ENCODE data around the gene OXSR1.
A peak's percentile ranks its signal among the peaks of the same experiment; 100 is the strongest.
"Not testable (repeated sequence)": the region's sequence is repeated elsewhere in the genome, so short reads cannot be mapped to it uniquely, and the experiment has no call there.

Gene OXSR1

GRCh38 chr3:38128303-38128655 lies 37.1 kb upstream of the OXSR1 start:
- no peak for DNase-seq (ENCODE audit: low read depth)

GRCh38 chr3:38129058-38129457 lies 36.3 kb upstream of the OXSR1 start:
- no peak for DNase-seq (ENCODE audit: low read depth)

GRCh38 chr3:38130631-38131065 lies 34.7 kb upstream of the OXSR1 start:
- no peak for DNase-seq (ENCODE audit: low read depth)

GRCh38 chr3:38131621-38132369 lies 33.5 kb upstream of the OXSR1 start:
- no peak for DNase-seq (ENCODE audit: low read depth)

- no peak for DNase-seq (ENCODE audit: low read depth)
Measured at GRCh38 chr3:38133209-38133556, 32.2 kb upstream of the OXSR1 start.

- no peak for DNase-seq (ENCODE audit: low read depth)
Measured at GRCh38 chr3:38133557-38134405, 31.6 kb upstream of the OXSR1 start.

- not testable (repeated sequence) for DNase-seq (ENCODE audit: low read depth)
Measured at GRCh38 chr3:38134517-38135143, 30.7 kb upstream of the OXSR1 start.

- not testable (repeated sequence) for DNase-seq (ENCODE audit: low read depth)
Measured at GRCh38 chr3:38135621-38136277, 29.6 kb upstream of the OXSR1 start.

GRCh38 chr3:38136393-38136776 lies 29.0 kb upstream of the OXSR1 start:
- DNase-seq (ENCODE audit: low read depth) = no peak

GRCh38 chr3:38136777-38137614 lies 28.3 kb upstream of the OXSR1 start, which contains the start of gene ACAA1:
ACAA1 (minus strand) TSS chr3:38137127; CDS start chr3:38137035, 92 bp downstream.
- peak; percentile 97 for DNase-seq (ENCODE audit: low read depth)

GRCh38 chr3:38137615-38138348 lies 27.6 kb upstream of the OXSR1 start:
- DNase-seq (ENCODE audit: low read depth) = no peak

- DNase-seq (ENCODE audit: low read depth) = peak; percentile 81
Measured at GRCh38 chr3:38138349-38139190, 26.8 kb upstream of the OXSR1 start, which contains the start of gene MYD88. MYD88 (plus strand) TSS chr3:38138661; CDS start chr3:38138701, 40 bp downstream.

- no peak for DNase-seq (ENCODE audit: low read depth)
Measured at GRCh38 chr3:38139191-38139590, 26.1 kb upstream of the OXSR1 start.

GRCh38 chr3:38139652-38140051 lies 25.7 kb upstream of the OXSR1 start:
- no peak for DNase-seq (ENCODE audit: low read depth)

GRCh38 chr3:38140326-38141172 lies 24.8 kb upstream of the OXSR1 start:
- DNase-seq (ENCODE audit: low read depth) = no peak

- no peak for DNase-seq (ENCODE audit: low read depth)
Measured at GRCh38 chr3:38141173-38141951, 24.0 kb upstream of the OXSR1 start.

GRCh38 chr3:38141952-38142273 lies 23.4 kb upstream of the OXSR1 start:
- DNase-seq (ENCODE audit: low read depth) = no peak

GRCh38 chr3:38142959-38143358 lies 22.4 kb upstream of the OXSR1 start:
- DNase-seq (ENCODE audit: low read depth) = no peak

Measured in activated T-cell treated with anti-CD3 and anti-CD28 coated beads for 48 hours (primary cell).